Measurements from ENCODE around the gene ACBD3. TPM values are rescaled to one million over a fixed set of nuclear protein-coding genes. Genes with fewer than 3 reads are reported as not detected.

Gene ACBD3
- total RNA-seq, 1 donor from 2014 or later: 58.2 TPM

DNA sequence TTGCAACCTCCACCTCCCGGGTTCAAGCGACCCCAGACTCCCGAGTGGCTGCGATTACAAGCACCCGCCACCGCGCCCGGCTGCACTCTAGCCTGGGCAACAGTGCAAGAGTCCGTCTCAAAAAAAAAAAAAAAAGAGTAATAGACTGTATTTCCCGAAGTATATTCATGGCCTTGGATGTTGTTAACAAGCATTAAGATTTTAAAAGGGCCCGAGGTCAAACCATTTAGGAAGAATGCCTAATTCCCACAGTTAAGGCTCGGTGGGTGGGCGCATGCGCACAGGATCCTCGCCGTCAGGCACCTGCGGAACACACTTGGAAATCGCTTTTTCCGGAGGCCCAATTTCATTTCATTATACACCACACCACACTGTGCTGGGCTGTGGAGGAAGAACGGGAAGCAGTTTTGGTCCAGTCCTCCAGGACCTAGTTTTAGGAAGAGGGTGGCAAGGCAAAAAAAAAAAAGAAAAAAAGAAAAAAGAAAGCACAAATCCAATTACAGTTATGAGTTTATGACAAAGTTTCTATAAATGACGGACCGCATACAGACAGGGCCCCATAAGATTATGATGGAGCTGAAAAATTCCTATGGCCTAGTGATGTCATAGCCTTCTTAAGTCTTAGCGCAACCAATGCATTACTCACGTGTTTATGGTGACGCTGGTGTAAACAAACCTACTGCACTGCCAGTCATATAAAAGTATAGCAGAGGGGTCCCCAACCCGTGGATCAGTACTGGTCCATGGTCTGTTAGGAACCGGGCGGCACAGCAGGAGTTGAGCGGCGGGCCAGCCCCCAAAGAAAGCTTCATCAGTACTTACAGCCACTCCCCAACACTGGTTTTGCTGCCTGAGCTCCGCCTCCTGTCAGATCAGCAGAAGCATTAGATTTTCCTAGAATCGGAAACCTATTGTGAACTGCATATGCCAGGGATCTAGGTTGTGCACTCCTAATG lies 85.8 kb downstream of the ACBD3 start:
- TF ChIP-seq, protein P1, sequence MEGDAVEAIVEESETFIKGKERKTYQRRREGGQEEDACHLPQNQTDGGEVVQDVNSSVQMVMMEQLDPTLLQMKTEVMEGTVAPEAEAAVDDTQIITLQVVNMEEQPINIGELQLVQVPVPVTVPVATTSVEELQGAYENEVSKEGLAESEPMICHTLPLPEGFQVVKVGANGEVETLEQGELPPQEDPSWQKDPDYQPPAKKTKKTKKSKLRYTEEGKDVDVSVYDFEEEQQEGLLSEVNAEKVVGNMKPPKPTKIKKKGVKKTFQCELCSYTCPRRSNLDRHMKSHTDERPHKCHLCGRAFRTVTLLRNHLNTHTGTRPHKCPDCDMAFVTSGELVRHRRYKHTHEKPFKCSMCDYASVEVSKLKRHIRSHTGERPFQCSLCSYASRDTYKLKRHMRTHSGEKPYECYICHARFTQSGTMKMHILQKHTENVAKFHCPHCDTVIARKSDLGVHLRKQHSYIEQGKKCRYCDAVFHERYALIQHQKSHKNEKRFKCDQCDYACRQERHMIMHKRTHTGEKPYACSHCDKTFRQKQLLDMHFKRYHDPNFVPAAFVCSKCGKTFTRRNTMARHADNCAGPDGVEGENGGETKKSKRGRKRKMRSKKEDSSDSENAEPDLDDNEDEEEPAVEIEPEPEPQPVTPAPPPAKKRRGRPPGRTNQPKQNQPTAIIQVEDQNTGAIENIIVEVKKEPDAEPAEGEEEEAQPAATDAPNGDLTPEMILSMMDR (IDR thresholded peaks at IDR 0.05; ENCODE audit: insufficient read depth, low read length, severe bottlenecking): no peak
- DNase-seq (ENCODE audit: low read depth) (peak; percentile 95), FAIRE-seq (no peak)
- no peaks in the 10 kb centered on the region for H3K27me3 ChIP-seq (ENCODE audit: control insufficient read depth, insufficient read depth, low read length)
- H3K36me3 ChIP-seq (ENCODE audit: control insufficient read depth, insufficient read depth, low read length): no peaks in the 10 kb centered on the region
- peak overlapping the region; percentile 14 for H3K4me3 ChIP-seq (ENCODE audit: low read depth, low read length)

DNA sequence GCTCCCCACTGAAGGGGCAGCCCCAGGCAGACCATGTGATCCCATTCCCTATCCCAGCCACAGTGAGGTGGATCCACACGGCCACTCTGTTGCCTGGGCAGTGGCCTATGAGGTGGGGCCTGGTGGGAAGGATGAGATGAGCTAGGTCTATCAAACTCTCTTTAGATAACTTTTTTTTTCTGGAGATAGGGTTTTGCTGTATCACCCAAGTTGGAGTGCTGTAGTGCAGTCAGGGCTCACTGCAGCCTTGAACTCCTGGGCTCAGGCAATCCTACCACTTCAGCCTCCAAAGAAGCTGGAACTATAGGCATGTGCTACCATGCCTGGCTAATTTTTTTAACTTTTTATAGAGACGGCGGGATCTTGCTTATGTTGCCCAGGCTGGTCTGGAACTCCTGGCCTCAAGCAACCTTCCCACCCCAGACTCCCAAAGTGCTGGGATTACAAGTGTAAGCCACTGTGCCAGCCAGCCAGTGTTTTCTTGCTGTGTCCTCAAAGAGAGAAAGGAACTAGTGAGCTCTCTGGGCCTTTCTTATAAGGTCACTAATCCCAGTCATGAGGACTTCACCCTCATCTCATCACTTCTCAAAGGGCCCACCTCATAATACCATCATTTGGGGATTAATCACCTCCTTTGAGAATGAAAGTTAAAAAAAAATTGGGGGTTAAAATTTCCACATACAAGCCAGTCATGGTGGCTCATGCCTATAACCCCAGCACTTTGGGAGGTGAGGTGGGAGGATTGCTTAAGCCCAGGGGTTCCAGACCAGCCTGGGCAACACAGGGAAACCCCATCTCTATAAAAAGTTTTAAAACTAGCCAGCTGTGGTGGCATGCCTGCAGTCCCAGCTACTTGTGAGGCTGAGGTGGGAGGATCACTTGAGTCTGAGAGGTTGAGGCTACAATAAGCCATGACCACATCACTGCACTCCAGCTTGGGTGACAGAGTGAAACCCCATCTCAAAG lies 87.4 kb downstream of the ACBD3 start:
- TF ChIP-seq, protein P1 (IDR thresholded peaks at IDR 0.05; ENCODE audit: insufficient read depth, low read length, severe bottlenecking): no peak
- DNase-seq (ENCODE audit: low read depth): peak; percentile 62
- no peak for FAIRE-seq
- H3K4me3 ChIP-seq (ENCODE audit: low read depth, low read length): no peak overlapping the region
- no peaks in the 10 kb centered on the region for H3K36me3 ChIP-seq (ENCODE audit: control insufficient read depth, insufficient read depth, low read length)
- no peaks in the 10 kb centered on the region for H3K27me3 ChIP-seq (ENCODE audit: control insufficient read depth, insufficient read depth, low read length)

DNA sequence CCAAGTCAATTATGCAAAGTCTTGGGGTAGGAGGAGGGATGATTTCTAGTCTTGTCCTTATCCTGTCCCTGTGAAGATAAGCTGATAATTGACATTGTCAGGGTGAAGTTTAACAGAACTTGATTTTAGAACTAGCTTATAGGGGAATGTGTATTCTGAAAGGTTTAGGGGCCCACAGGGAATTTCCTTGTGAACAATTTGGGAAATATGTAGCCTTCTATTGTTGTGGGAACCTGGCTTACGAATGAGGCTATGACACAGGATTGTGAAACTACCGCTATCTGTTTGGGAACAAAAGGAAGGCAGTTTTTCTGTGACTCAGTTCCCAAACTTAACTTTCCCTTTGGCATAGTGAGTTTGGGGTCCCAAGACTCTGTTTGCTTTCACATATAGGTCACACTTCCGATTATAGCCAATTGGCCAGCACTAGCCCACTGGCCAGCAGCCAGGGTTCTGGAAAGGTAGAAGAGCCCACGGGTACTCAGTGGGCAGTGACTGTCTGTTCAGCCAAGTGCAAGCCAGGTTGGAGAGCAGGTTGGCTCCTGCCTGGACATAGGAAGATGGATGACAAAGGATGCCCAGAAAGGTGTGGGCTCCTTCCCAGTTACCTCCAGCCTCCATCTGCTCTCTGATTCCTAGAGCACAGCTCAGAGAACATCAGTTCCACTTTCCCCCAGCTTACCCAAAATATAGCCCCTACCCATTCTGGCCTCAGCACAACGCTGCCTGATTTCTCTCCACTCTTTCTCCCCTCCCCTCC lies 88.5 kb downstream of the ACBD3 start:
- TF ChIP-seq, protein P1 (IDR thresholded peaks at IDR 0.05; ENCODE audit: insufficient read depth, low read length, severe bottlenecking): no peak
- Histone ChIP-seq H3K4me3 (ENCODE audit: low read depth, low read length) (no peak overlapping the region), H3K27me3 (ENCODE audit: control insufficient read depth, insufficient read depth, low read length) (no peaks in the 10 kb centered on the region), H3K36me3 (ENCODE audit: control insufficient read depth, insufficient read depth, low read length) (no peaks in the 10 kb centered on the region)
- DNase-seq (ENCODE audit: low read depth): peak; percentile 97
- FAIRE-seq: no peak

DNA sequence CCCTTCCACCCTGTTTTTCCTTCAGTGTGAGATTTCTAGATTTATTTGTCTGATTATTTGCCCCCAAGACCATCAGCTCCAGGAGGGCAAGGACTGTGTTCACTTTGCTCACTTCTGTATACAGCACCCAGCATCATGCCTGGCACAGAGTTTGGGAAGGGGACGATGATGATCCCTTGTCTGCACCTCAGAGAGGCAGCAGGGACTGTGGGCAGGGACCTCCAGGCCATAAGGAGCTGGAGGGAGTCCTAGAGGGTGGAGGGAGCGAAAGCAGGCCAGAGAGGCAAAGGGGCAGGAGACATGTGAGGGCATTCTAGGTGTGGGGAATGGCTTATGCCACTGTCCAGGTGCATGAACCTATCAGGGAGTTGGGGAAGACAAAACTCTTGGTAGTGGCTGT lies 91.3 kb downstream of the ACBD3 start:
- Histone ChIP-seq H3K36me3 (ENCODE audit: control insufficient read depth, insufficient read depth, low read length) (no peaks in the 10 kb centered on the region), H3K27me3 (ENCODE audit: control insufficient read depth, insufficient read depth, low read length) (no peaks in the 10 kb centered on the region), H3K4me3 (ENCODE audit: low read depth, low read length) (no peak overlapping the region)
- no peak for DNase-seq (ENCODE audit: low read depth)
- FAIRE-seq: no peak
- TF ChIP-seq, protein P1 (IDR thresholded peaks at IDR 0.05; ENCODE audit: insufficient read depth, low read length, severe bottlenecking): no peak

Other genes with a start within 250 kb of the ACBD3 start
- not detected in 2 replicates for gene LEFTY2, start 245.5 kb downstream of the ACBD3 start, total RNA-seq
- 41.1 and 46.1 TPM in 2 replicates for gene SDE2, start 187.4 kb downstream of the ACBD3 start, total RNA-seq
- gene H3-3A, start 124.0 kb downstream of the ACBD3 start, total RNA-seq: 84.8 and 123 TPM in 2 replicates
- gene MIXL1, start 36.9 kb upstream of the ACBD3 start, total RNA-seq: not detected in 2 replicates
- 2.6 and 3.2 TPM in 2 replicates for gene LIN9, start 122.4 kb upstream of the ACBD3 start, total RNA-seq
- gene PARP1, start 221.4 kb upstream of the ACBD3 start, total RNA-seq: 18.4 and 26.1 TPM in 2 replicates

All from bronchial epithelial cell (primary cell).